SK-N-MC (cell line): Measurements from ENCODE around the gene MTHFR.
A peak's percentile ranks its signal among the peaks of the same experiment; 100 is the strongest.

Experiments
- DNase-seq: peaks from one replicate; pipeline ENCODE4 v3.0.0-alpha.2; 2011; ENCODE audit warnings: low read depth, low spot score
- H3K27ac ChIP-seq: fragments of 200-600 bp; sonication (generic); 2 replicates; pipeline ENCODE4 v1.5.1; 2016; ENCODE audit warnings: mixed run types
- H3K36me3 ChIP-seq: fragments of 200-600 bp; sonication (generic); 2 replicates; pipeline ENCODE4 v1.6.1; 2017; ENCODE audit warnings: antibody characterized with exemption, low read length, mixed read lengths; ENCODE audit not compliant: insufficient read depth
- H3K4me3 ChIP-seq: fragments of 200-600 bp; sonication (generic); 2 replicates; pipeline ENCODE4 v1.5.1; 2016
- H3K9ac ChIP-seq: fragments of 200-600 bp; sonication (generic); 2 replicates; pipeline ENCODE4 v1.8.0; 2017; ENCODE audit warnings: mixed run types, mixed read lengths; ENCODE audit not compliant: insufficient read length
- H3K9me3 ChIP-seq: fragments of 200-600 bp; sonication (generic); 2 replicates; pipeline ENCODE4 v1.6.1; 2017; ENCODE audit warnings: low read depth, mild to moderate bottlenecking, antibody characterized with exemption, low read length, moderate library complexity, mixed read lengths
- EZH2 ChIP-seq: fragments of 200-600 bp; sonication (generic); IDR thresholded peaks from one replicate; pipeline ENCODE4 v1.6.1; 2017; ENCODE audit warnings: antibody characterized with exemption
- FOXP2 ChIP-seq: optimal IDR thresholded peaks from 2 replicates; pipeline ENCODE3; 2011; ENCODE audit warnings: mild to moderate bottlenecking, moderate library complexity; ENCODE audit not compliant: insufficient read depth; ENCODE audit errors: extremely low read length, control extremely low read depth
- POLR2AphosphoS5 ChIP-seq: IDR thresholded peaks from 2 replicates; pipeline ENCODE4 v1.6.1; 2012; ENCODE audit warnings: mild to moderate bottlenecking, low read depth, low read length, borderline replicate concordance

MTHFR gene

DNA sequence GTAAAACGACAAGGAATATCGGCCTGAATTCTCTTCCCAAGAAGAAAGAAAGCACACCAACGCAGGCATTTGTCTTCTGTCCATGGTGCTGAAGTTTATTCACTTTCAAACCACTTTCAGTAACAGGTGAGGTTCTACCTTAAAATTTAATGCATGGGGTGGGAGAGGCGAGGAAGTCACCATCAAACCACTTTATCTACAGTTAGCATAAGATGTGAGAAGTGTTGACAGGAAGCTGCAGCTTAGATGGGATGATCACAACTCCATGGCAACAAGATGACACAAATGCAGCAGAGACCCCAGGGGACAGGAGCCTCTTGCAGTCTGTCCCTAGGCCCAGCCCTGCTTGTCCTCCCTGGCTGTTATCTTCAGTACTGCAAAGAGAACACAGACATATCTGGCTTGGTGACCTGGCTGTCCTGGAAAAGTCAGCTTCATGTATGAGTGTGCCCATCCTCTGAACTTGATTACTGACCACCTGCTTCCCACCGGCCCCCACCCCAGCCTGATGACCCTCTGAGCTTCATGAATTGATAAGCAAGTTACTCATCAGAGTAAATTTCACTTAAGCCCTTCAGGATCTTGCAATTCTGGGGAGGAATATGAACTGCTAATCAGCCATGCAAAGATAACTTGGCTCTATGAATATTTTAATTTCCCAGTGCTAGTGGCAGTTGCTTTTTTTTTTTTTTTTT is 40.0 kb upstream of the MTHFR start:
- no peak overlapping the region for H3K9ac ChIP-seq
- DNase-seq, result no peak
- no peak overlapping the region for H3K4me3 ChIP-seq
- no peak overlapping the region for H3K27ac ChIP-seq
- TF ChIP-seq POLR2AphosphoS5 (no peak), EZH2 (no peak), FOXP2 (no peak)
- H3K9me3 ChIP-seq, result no peaks in the 10 kb centered on the region
- peaks cover 25% of the 10 kb centered on the region for H3K36me3 ChIP-seq

DNA sequence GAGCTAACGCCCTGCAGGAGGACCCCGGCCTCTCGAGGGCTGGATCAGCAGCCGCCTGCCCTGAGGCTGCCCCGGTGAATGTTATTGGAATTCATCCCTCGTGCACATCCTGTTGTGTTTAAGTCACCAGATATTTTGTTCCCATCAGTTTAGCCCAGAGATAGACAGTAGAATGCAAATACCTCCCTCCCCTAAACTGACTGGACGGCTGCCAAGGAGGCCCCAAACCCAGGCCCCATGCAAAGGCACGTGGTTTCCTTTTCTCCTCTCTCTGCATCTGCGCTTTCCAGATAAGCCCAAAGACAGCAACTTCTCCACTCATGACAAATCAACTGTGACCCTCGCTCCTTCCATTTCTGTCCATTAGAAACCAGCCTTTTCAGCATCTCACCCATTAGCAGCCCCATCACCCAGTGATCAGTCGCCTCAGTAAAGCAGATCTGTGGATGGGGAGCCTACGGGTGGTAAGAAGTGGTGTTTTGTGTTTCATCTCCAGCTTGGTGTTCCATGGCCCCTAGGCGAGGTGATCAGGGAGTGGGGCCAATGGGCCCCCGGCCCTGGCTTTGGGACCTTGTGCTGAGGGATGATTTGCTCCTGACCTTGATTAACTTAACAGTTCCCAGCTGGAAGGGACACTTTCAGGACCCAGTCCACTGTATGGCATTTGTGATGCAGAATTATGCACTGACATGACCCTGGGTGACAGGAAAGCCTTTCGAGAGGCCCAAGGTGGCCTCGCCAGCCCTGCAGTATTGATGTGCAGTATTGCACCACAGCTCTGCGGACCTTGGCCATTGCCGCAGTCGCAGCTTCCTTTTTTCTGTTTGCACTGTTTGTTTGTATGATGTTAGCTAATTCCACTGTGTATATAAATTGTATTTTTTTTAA is 36.6 kb upstream of the MTHFR start:
- Histone ChIP-seq H3K9me3 (no peaks in the 10 kb centered on the region), H3K36me3 (peaks cover 56% of the 10 kb centered on the region), H3K4me3 (no peak overlapping the region), H3K9ac (no peak overlapping the region), H3K27ac (no peak overlapping the region)
- TF ChIP-seq FOXP2 (no peak), EZH2 (no peak), POLR2AphosphoS5 (no peak)
- peak; percentile 8 for DNase-seq

DNA sequence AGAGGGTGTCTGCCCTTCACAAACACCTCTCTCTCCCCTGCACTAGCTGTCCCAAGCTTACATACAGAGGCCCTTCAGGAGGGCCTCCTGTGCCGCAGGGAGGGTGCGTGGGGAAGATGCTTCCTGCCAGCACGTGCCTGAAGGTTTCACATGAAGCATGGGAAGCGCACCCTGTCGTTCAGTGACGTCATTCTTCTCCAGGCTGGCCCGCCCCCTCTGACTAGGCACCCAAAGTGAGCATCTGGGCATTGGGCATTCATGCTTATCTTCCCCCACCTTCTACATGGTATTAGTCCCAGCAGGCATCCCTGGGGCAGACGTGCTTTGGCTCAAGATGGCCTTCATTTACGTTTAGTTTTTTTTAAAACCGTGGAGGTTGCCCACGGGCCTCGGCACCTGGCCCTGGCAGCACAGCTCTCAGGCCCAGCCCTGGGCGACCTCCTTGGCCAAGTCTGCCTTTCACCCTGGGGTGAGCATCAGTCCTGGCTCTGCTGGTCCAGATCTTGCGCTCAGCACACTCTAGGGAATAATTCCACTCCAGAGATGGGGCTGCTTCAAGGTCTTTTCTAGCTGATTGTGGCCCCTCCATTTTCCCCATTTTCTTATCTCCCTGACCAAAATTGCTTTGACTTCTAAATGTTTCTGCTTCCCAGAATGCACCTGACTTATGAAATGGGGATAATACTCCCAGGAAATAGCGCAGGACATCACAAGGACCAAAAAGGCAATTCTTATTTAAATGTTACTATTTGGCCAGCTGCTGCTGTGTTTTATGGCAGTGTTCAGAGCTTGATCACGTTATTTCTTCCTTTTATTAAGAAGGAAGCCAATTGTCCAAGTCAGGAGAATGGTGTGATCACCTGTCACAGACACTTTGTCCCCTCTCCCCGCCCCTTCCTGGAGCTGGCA is 35.7 kb upstream of the MTHFR start:
- Histone ChIP-seq H3K36me3 (peaks cover 65% of the 10 kb centered on the region), H3K4me3 (no peak overlapping the region), H3K9ac (no peak overlapping the region), H3K27ac (no peak overlapping the region), H3K9me3 (no peaks in the 10 kb centered on the region)
- TF ChIP-seq POLR2AphosphoS5 (no peak), FOXP2 (no peak), EZH2 (no peak)
- DNase-seq, result no peak

DNA sequence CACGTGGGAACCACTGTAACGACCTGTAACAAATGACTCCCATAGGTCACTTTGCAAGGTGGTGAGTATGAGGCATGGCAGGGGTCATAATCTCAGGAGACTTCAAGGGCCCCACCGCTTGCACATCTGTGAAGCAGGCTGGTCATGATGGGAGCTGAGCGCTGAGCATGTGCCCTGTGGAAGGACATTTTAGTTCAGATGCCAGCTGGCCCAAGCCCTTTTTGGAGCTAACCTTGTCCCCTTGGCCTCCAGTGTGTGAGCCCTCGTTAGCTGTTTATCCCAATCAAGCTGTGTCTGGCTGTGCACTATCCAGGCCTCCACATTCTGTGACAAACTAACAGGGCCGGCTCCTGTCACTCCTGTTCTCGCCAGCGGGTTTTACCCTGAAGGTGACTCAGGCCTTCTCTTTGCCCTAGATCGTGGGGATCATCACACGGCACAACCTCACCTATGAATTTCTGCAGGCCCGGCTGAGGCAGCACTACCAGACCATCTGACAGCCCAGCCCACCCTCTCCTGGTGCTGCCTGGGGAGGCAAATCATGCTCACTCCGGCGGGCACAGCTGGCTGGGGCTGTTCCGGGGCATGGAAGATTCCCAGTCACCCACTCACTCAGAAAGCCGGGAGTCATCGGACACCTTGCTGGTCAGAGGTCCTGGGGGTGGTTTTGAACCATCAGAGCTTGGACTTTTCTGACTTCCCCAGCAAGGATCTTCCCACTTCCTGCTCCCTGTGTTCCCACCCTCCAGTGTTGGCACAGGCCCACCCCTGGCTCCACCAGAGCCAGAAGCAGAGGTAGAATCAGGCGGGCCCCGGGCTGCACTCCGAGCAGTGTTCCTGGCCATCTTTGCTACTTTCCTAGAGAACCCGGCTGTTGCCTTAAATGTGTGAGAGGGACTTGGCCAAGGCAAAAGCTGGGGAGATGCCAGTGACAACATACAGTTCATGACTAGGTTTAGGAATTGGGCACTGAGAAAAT is 34.3 kb upstream of the MTHFR start:
- peaks cover 70% of the 10 kb centered on the region for H3K36me3 ChIP-seq
- H3K9ac ChIP-seq, result no peak overlapping the region
- H3K4me3 ChIP-seq, result no peak overlapping the region
- TF ChIP-seq EZH2, result no peak
- no peak for TF ChIP-seq POLR2AphosphoS5
- no peak for TF ChIP-seq FOXP2
- H3K9me3 ChIP-seq, result no peaks in the 10 kb centered on the region
- DNase-seq, result no peak
- H3K27ac ChIP-seq, result no peak overlapping the region

DNA sequence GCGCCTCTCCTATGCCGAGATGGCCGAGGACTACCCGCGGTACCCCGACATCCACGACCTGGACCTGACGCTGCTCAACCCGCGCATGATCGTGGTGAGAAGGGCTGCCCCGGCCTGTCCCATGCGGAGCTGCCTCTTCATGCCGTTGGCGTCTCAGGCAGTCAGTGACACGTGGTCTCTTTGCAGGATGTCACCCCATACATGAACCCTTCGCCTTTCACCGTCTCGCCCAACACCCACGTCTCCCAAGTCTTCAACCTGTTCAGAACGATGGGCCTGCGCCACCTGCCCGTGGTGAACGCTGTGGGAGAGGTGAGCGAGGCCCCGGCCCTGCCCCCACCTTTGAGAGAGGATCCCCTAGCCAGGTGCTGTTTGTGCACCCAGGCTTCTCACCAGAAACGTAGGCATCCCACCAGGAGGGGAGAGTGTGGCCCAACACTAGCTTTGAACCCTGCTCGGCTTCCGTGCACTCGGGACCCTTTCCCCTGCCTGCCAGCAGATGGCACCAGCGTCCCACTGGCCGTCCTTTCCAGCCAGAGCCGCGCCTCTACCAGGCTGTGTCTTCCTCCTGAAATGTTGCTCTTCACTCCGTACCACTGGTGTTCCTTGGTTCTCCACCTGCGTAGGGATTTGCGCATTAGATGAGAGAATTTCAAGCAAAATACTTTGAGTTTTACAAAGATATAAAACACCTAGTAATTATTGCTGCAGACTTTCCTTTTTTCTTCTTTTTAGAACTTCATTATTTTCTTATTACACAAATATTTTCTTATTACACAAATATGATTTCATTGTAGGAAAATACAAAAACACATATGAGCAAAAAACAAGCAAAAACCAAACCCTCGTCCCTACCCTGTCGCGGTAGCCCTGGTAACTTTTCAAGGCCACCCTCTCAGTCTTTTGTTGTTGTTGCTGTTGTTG is 32.8 kb upstream of the MTHFR start:
- TF ChIP-seq POLR2AphosphoS5 (no peak), EZH2 (no peak), FOXP2 (no peak)
- H3K36me3 ChIP-seq, result peaks cover 73% of the 10 kb centered on the region
- no peak overlapping the region for H3K27ac ChIP-seq
- no peaks in the 10 kb centered on the region for H3K9me3 ChIP-seq
- no peak for DNase-seq
- H3K4me3 ChIP-seq, result no peak overlapping the region
- H3K9ac ChIP-seq, result no peak overlapping the region

DNA sequence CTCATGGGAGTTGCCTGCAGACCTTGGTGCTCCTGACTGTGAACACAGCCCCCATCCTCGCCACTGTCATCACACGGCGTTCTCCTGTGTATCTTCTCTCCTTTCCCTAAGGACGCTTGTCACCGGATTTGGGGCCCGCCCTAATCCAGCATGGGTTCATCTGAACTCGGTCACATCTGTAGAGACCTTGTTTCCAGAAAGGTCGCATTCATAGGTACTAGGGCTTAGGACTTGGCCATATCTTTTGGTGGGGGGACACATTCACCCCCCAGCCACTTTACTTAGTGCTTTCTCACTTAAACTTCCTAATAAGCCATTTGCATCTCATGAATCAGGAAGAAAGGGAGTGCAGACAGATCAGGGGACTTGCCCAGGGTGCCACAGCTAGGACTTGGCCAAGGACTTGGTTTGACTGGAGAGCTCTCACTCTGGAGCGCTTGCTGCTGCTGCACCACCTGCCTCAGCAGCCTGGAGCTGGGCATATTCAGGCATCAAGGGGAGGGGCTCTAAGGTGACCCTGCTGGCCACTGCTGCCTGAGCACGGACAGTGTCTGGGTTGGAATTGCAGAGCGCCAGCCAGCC is 32.1 kb upstream of the MTHFR start:
- no peaks in the 10 kb centered on the region for H3K9me3 ChIP-seq
- H3K36me3 ChIP-seq, result peaks cover 76% of the 10 kb centered on the region
- no peak for DNase-seq
- no peak overlapping the region for H3K4me3 ChIP-seq
- TF ChIP-seq POLR2AphosphoS5 (no peak), EZH2 (no peak), FOXP2 (no peak)
- no peak overlapping the region for H3K9ac ChIP-seq
- H3K27ac ChIP-seq, result no peak overlapping the region
